ENCODE results near the gene PTPN1.
"Not testable (repeated sequence)": the region's sequence is repeated elsewhere in the genome, so short reads cannot be mapped to it uniquely, and the experiment has no call there.

PTPN1 gene

GRCh38 chr20:50592282-50593004 is 82.3 kb downstream of the PTPN1 start:
- no peak for DNase-seq (ENCODE audit: low spot score)

- DNase-seq (ENCODE audit: low spot score) = no peak
Observed at GRCh38 chr20:50593005-50593335, 82.8 kb downstream of the PTPN1 start.

GRCh38 chr20:50594231-50594590 is 84.0 kb downstream of the PTPN1 start:
- DNase-seq (ENCODE audit: low spot score) = no peak

- no peak for DNase-seq (ENCODE audit: low spot score)
Observed at GRCh38 chr20:50594591-50595432, 84.6 kb downstream of the PTPN1 start.

GRCh38 chr20:50595433-50595895 is 85.3 kb downstream of the PTPN1 start:
- DNase-seq (ENCODE audit: low spot score) = no peak

GRCh38 chr20:50595988-50596693 is 86.0 kb downstream of the PTPN1 start:
- no peak for DNase-seq (ENCODE audit: low spot score)

- DNase-seq (ENCODE audit: low spot score) = no peak
Observed at GRCh38 chr20:50596694-50597021, 86.5 kb downstream of the PTPN1 start.

GRCh38 chr20:50597406-50597969 is 87.3 kb downstream of the PTPN1 start:
- no peak for DNase-seq (ENCODE audit: low spot score)

- no peak for DNase-seq (ENCODE audit: low spot score)
Observed at GRCh38 chr20:50598074-50598473, 87.9 kb downstream of the PTPN1 start.

- DNase-seq (ENCODE audit: low spot score) = not testable (repeated sequence)
Observed at GRCh38 chr20:50598768-50599167, 88.6 kb downstream of the PTPN1 start.

- no peak for DNase-seq (ENCODE audit: low spot score)
Observed at GRCh38 chr20:50600281-50600895, 90.2 kb downstream of the PTPN1 start.

- no peak for DNase-seq (ENCODE audit: low spot score)
Observed at GRCh38 chr20:50601511-50602431, 91.6 kb downstream of the PTPN1 start.

- DNase-seq (ENCODE audit: low spot score) = no peak
Observed at GRCh38 chr20:50602432-50603088, 92.4 kb downstream of the PTPN1 start.

- DNase-seq (ENCODE audit: low spot score) = no peak
Observed at GRCh38 chr20:50604451-50604850, 94.3 kb downstream of the PTPN1 start.

GRCh38 chr20:50605136-50605535 is 95.0 kb downstream of the PTPN1 start:
- DNase-seq (ENCODE audit: low spot score) = no peak

GRCh38 chr20:50607436-50607835 is 97.3 kb downstream of the PTPN1 start:
- DNase-seq (ENCODE audit: low spot score) = no peak

GRCh38 chr20:50607850-50608749 is 97.9 kb downstream of the PTPN1 start:
- no peak for DNase-seq (ENCODE audit: low spot score)

GRCh38 chr20:50608750-50609104 is 98.5 kb downstream of the PTPN1 start:
- DNase-seq (ENCODE audit: low spot score) = no peak

- no peak for DNase-seq (ENCODE audit: low spot score)
Observed at GRCh38 chr20:50609438-50609989, 99.3 kb downstream of the PTPN1 start.

All from cerebellar cortex (tissue), 1 donor.